Glutamatergic neuron (in vitro differentiated cells): ENCODE results near the gene OR52B6. TPM values are rescaled to one million over a fixed set of nuclear protein-coding genes. Genes with fewer than 3 reads are reported as not detected.

Experiments
- DNase-seq: peaks from one replicate; pipeline ENCODE4 v3.0.0; 2022
- H3K27ac Mint-ChIP-seq: one replicate; pipeline ENCODE4 v1.8.0; 2020; ENCODE audit warnings: mild to moderate bottlenecking, mixed read lengths, inconsistent platforms; ENCODE audit not compliant: unreplicated experiment
- H3K27me3 Mint-ChIP-seq: one replicate; pipeline ENCODE4 v1.8.0; 2020; ENCODE audit warnings: mild to moderate bottlenecking, moderate library complexity, mixed read lengths, inconsistent platforms; ENCODE audit not compliant: unreplicated experiment
- H3K36me3 Mint-ChIP-seq: one replicate; pipeline ENCODE4 v1.8.0; 2020; ENCODE audit warnings: mild to moderate bottlenecking, mixed read lengths, inconsistent platforms; ENCODE audit not compliant: unreplicated experiment
- H3K4me1 Mint-ChIP-seq: one replicate; pipeline ENCODE4 v1.8.0; 2020; ENCODE audit warnings: mild to moderate bottlenecking, low read depth, mixed read lengths, inconsistent platforms; ENCODE audit not compliant: unreplicated experiment
- H3K4me3 Mint-ChIP-seq: one replicate; pipeline ENCODE4 v1.8.0; 2020; ENCODE audit warnings: mild to moderate bottlenecking, mixed read lengths, inconsistent platforms; ENCODE audit not compliant: unreplicated experiment
- H3K9me3 Mint-ChIP-seq: one replicate; pipeline ENCODE4 v1.8.0; 2020; ENCODE audit warnings: mild to moderate bottlenecking, moderate library complexity, mixed read lengths, inconsistent platforms; ENCODE audit not compliant: unreplicated experiment
- total RNA-seq: library from RNA; stranded (reverse); fragmentation: NEBNext Ultra II Directional; extraction: Animal tissue kit (Norgen Biotek cat#: 25700); gene quantifications from one replicate; pipeline ENCODE4 v1.2.1, GENCODE V29; 2021; ENCODE audit not compliant: unreplicated experiment
- TF ChIP-seq, protein P1 (sequence below): fragments of 200-600 bp; sonication (generic); IDR thresholded peaks from one replicate; pipeline ENCODE4 v1.5.0; 2021; ENCODE audit not compliant: partially characterized antibody, unreplicated experiment

Gene OR52B6
- total RNA-seq, 1 donor from 2014 or later, result not detected

GRCh38 chr11:5546457-5546856 is 34.2 kb upstream of the OR52B6 start:
- no peak for DNase-seq

DNA sequence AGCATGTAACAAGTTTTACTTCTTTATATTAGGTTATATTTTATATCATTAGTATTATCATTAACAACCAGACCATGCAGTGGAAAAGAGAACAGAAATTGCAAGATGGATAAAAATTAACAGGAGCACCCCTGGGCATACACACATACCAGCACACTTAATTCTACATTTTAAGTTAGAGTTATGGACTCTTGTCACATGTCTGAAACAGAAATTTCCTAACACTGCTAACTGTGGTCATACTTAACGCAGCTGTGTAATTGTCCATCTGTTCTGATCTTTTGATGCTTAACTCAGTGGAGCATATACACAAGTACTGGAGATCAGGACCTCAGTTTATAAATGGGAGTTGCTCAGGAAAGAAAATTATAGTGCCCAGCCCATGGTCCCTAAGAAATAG is 32.7 kb upstream of the OR52B6 start:
- Mint-ChIP-seq H3K4me1 (no peaks in the 10 kb centered on the region), H3K27me3 (peaks cover 2% of the 10 kb centered on the region), H3K9me3 (no peaks in the 10 kb centered on the region), H3K36me3 (no peaks in the 10 kb centered on the region), H3K4me3 (no peak overlapping the region), H3K27ac (no peak overlapping the region)
- no peak for DNase-seq
- TF ChIP-seq, protein P1, sequence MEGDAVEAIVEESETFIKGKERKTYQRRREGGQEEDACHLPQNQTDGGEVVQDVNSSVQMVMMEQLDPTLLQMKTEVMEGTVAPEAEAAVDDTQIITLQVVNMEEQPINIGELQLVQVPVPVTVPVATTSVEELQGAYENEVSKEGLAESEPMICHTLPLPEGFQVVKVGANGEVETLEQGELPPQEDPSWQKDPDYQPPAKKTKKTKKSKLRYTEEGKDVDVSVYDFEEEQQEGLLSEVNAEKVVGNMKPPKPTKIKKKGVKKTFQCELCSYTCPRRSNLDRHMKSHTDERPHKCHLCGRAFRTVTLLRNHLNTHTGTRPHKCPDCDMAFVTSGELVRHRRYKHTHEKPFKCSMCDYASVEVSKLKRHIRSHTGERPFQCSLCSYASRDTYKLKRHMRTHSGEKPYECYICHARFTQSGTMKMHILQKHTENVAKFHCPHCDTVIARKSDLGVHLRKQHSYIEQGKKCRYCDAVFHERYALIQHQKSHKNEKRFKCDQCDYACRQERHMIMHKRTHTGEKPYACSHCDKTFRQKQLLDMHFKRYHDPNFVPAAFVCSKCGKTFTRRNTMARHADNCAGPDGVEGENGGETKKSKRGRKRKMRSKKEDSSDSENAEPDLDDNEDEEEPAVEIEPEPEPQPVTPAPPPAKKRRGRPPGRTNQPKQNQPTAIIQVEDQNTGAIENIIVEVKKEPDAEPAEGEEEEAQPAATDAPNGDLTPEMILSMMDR, result no peak

More at GRCh38 chr11:5546457-5546856, 34.2 kb upstream of the OR52B6 start:
- TF ChIP-seq, protein P1, result no peak
- peaks cover 2% of the 10 kb centered on the region for H3K27me3 Mint-ChIP-seq
- no peak overlapping the region for H3K27ac Mint-ChIP-seq
- H3K4me1 Mint-ChIP-seq, result no peaks in the 10 kb centered on the region
- H3K36me3 Mint-ChIP-seq, result no peaks in the 10 kb centered on the region
- H3K4me3 Mint-ChIP-seq, result no peak overlapping the region
- H3K9me3 Mint-ChIP-seq, result no peaks in the 10 kb centered on the region

- H3K4me3 Mint-ChIP-seq, result no peak within 1 kb of the TSS
- no peaks in the 10 kb centered on the region for H3K4me1 Mint-ChIP-seq
- H3K9me3 Mint-ChIP-seq, result no peaks in the 10 kb centered on the region
- peaks cover 2% of the 10 kb centered on the region for H3K27me3 Mint-ChIP-seq
- TF ChIP-seq, protein P1, result no peak
- DNase-seq, result no peak
- no peaks in the 10 kb centered on the region for H3K36me3 Mint-ChIP-seq
- no peak within 1 kb of the TSS for H3K27ac Mint-ChIP-seq
Observed at GRCh38 chr11:5548440-5548839, 32.2 kb upstream of the OR52B6 start, which contains the start of gene OR52H1. Gene OR52H1, minus strand, starts transcription at chr11:5548540. Its CDS starts 3,035 bp downstream, at chr11:5545505.

- no peaks in the 10 kb centered on the region for H3K9me3 Mint-ChIP-seq
Observed at GRCh38 chr11:5550440-5551095, 30.1 kb upstream of the OR52B6 start.

DNA sequence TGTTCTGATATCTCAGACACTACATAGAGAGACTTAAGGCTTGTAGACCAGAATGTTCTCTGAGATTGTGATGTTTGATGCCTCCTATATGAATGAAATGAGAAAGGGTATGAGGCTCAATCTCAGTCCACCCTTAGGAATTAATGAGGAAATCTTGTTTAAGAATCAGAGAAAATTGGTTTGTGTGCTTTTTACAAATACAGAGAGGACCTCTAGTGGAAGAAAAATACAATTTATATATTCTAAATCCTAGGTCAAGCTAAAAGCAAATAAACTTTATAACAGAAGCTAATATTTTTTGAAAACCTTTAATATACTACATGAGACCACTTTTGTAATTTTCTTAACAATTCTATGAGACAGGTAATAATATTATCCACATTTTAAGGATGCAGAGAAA is 27.3 kb upstream of the OR52B6 start:
- Mint-ChIP-seq H3K36me3 (no peaks in the 10 kb centered on the region), H3K4me3 (no peak overlapping the region), H3K27ac (no peak overlapping the region), H3K9me3 (no peaks in the 10 kb centered on the region), H3K27me3 (peaks cover 2% of the 10 kb centered on the region), H3K4me1 (peaks cover 3% of the 10 kb centered on the region)
- TF ChIP-seq, protein P1, result no peak
- no peak for DNase-seq

More at GRCh38 chr11:5550440-5551095, 30.1 kb upstream of the OR52B6 start:
- H3K36me3 Mint-ChIP-seq, result no peaks in the 10 kb centered on the region
- H3K27me3 Mint-ChIP-seq, result peaks cover 2% of the 10 kb centered on the region
- TF ChIP-seq, protein P1, result no peak
- no peak overlapping the region for H3K27ac Mint-ChIP-seq
- H3K4me1 Mint-ChIP-seq, result no peaks in the 10 kb centered on the region
- no peak for DNase-seq
- H3K4me3 Mint-ChIP-seq, result no peak overlapping the region
